ENCODE results near the gene IFT57.

- TF ChIP-seq POLR2A (IDR thresholded peaks at IDR 0.05) (no peak), CTCF (IDR thresholded peaks at IDR 0.05) (no peak), POLR2AphosphoS5 (IDR thresholded peaks at IDR 0.05) (no peak)
Measured at GRCh38 chr3:108200578-108200977, 21.6 kb downstream of the IFT57 start.
